ENCODE results near the gene SZT2. TPM values are rescaled to one million over a fixed set of nuclear protein-coding genes. Genes with fewer than 3 reads are reported as not detected.
A peak's percentile ranks its signal among the peaks of the same experiment; 100 is the strongest.
"Not testable (repeated sequence)": the region's sequence is repeated elsewhere in the genome, so short reads cannot be mapped to it uniquely, and the experiment has no call there.

SZT2 gene
- total RNA-seq, 1 donor, result 35.4 TPM

DNA sequence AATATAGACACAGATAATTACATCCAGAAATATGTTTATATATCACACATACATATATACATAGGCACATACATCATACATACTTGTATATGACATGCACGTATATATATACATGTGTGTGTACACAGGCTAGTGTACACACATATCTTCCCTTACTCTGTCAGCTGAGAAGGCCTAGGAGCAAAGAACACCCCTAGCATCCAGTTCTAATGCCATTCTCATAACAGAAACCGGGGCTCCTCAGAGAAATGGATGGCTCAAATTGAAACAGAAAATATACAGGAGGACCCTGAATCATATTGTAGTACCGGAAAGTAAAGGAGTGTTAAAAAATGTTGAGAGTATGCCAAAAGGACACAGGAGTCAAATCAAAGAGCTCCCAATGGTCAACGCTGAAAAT is 83.8 kb downstream of the SZT2 start:
- no peak for DNase-seq (ENCODE audit: low read depth)
- no peak overlapping the region for H3K4me3 ChIP-seq (ENCODE audit: low read depth, low read length)

GRCh38 chr1:43475611-43476401 is 86.1 kb downstream of the SZT2 start:
- not testable (repeated sequence) for DNase-seq (ENCODE audit: low read depth); H3K4me3 ChIP-seq (ENCODE audit: low read depth, low read length)

More for the DNA sequence above, 83.8 kb downstream of the SZT2 start:
- no peak for TF ChIP-seq CTCF (IDR thresholded peaks at IDR 0.05; ENCODE audit: insufficient read depth, low read depth, low read length)

DNA sequence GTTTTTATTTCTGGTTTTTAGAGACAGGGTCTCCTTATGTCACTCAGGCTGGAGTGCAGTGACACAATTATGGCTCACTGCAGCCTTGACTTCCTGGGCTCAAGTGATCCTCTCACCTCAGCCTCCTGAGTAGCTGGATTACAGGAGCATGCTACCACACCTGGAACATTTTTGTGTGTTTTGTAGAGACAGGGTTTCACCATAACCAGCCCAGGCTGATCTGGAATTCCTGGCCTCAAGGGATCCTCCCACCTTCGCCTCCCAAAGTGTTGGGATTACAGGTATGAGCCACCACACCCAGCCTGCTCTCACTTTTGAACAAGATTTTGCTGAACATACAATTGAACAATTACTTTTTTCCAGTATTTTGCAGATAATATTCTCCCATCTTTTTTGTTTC is 88.0 kb downstream of the SZT2 start:
- no peak overlapping the region for H3K4me3 ChIP-seq (ENCODE audit: low read depth, low read length)
- no peak for DNase-seq (ENCODE audit: low read depth)
- no peak for TF ChIP-seq CTCF (IDR thresholded peaks at IDR 0.05; ENCODE audit: insufficient read depth, low read depth, low read length)

DNA sequence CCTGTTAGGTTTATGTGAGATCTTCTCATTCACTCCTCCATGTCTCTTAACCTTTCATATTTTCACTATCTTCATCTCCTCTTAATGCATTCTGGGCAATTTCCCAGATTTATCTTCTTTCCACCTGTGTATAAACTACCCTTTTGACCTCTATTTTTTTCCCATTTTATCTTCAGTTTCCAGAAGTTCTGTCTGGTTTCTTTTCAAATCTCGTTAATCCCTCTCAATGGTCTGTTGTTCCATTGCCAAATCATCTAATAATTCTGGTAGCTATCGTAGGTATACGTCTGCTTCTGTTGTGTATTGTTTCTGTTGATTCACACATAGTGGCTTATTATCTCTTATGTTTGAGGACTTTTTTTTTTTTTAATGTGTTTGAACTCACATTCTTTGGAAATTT is 89.7 kb downstream of the SZT2 start:
- DNase-seq (ENCODE audit: low read depth), result peak; percentile 16
- H3K4me3 ChIP-seq (ENCODE audit: low read depth, low read length), result no peak overlapping the region
- no peak for TF ChIP-seq CTCF (IDR thresholded peaks at IDR 0.05; ENCODE audit: insufficient read depth, low read depth, low read length)

DNA sequence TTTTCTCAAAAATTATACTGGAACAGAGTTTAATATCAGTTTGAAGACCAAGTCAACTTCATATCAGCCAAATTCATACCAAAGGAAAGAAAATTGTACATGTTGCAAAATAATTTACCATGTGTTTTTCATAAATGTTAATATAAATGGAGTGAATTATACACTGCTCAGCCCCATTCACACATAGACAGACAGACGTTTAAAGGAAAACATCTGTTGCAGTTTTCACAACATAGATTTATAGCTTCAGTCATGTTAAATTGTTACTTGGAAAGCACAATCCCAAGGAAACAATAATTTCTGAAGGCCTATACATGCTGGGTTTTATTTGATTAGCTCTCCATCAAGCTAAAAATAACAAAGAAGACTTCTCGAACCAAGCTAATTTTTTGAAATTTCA is 91.8 kb downstream of the SZT2 start:
- H3K4me3 ChIP-seq (ENCODE audit: low read depth, low read length), result no peak overlapping the region
- no peak for TF ChIP-seq CTCF (IDR thresholded peaks at IDR 0.05; ENCODE audit: insufficient read depth, low read depth, low read length)
- DNase-seq (ENCODE audit: low read depth), result peak; percentile 14

- TF ChIP-seq CTCF (IDR thresholded peaks at IDR 0.05; ENCODE audit: insufficient read depth, low read depth, low read length), result no peak
- peak; percentile 41 for DNase-seq (ENCODE audit: low read depth)
- H3K4me3 ChIP-seq (ENCODE audit: low read depth, low read length), result no peak overlapping the region
Measured at GRCh38 chr1:43482215-43482614, 92.5 kb downstream of the SZT2 start.

DNA sequence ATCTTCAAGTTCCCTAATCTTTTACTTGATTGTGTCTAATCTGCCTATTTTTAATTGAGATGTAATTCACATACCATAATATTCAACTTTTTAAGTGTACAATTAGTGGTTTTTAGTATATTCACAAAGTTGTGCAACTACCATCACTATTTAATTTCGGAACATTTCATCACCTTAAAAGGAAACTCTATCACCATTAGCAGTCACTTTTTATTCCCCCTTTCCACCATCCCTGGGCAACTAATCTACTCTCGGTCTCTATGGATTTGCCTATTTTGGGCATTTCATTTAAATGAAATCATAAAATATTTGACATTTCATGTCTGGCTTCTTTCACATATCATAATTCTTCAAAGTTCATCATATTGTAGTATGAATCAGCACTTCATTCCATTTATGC is 94.7 kb downstream of the SZT2 start:
- H3K4me3 ChIP-seq (ENCODE audit: low read depth, low read length), result no peak overlapping the region
- no peak for TF ChIP-seq CTCF (IDR thresholded peaks at IDR 0.05; ENCODE audit: insufficient read depth, low read depth, low read length)
- DNase-seq (ENCODE audit: low read depth), result no peak

Measured in fibroblast of villous mesenchyme (primary cell).